KMS-11 (cell line): Measurements from ENCODE around the gene VAMP1.

Experiments used
- H2AFZ ChIP-seq: fragments of 200-600 bp; sonication (generic); 2 replicates; pipeline ENCODE4 v1.6.1; 2016; ENCODE audit warnings: antibody characterized with exemption, mixed run types, low read depth
- H3K27ac ChIP-seq: fragments of 200-600 bp; sonication (generic); 2 replicates; pipeline ENCODE4 v1.6.1; 2016; ENCODE audit warnings: mild to moderate bottlenecking, mixed run types
- H3K27me3 ChIP-seq: fragments of 200-600 bp; sonication (generic); 2 replicates; pipeline ENCODE4 v1.6.1; 2017; ENCODE audit warnings: mild to moderate bottlenecking, low read depth, mixed run types, moderate library complexity; ENCODE audit not compliant: insufficient read depth
- H3K36me3 ChIP-seq: fragments of 200-600 bp; sonication (generic); 2 replicates; pipeline ENCODE4 v1.6.1; 2017; ENCODE audit warnings: mild to moderate bottlenecking, mixed run types; ENCODE audit not compliant: insufficient read depth
- H3K4me1 ChIP-seq: fragments of 200-600 bp; sonication (generic); 2 replicates; pipeline ENCODE4 v1.6.1; 2016; ENCODE audit warnings: mild to moderate bottlenecking, low read depth, mixed run types; ENCODE audit not compliant: poor library complexity, severe bottlenecking
- H3K4me2 ChIP-seq: fragments of 200-600 bp; sonication (generic); 2 replicates; pipeline ENCODE4 v1.7.0; 2016; ENCODE audit warnings: mild to moderate bottlenecking, mixed run types
- H3K4me3 ChIP-seq: fragments of 200-600 bp; sonication (generic); IDR thresholded peaks from 2 replicates; pipeline ENCODE4 v1.6.1; 2017; ENCODE audit warnings: low read depth, low read length, mixed read lengths; ENCODE audit not compliant: insufficient read depth
- H3K79me2 ChIP-seq: fragments of 200-600 bp; sonication (generic); 2 replicates; pipeline ENCODE4 v1.6.1; 2016; ENCODE audit warnings: low read depth, mixed run types; ENCODE audit not compliant: insufficient read depth
- H3K9ac ChIP-seq: fragments of 200-600 bp; sonication (generic); 2 replicates; pipeline ENCODE4 v1.6.1; 2016; ENCODE audit warnings: mild to moderate bottlenecking, mixed run types
- H4K20me1 ChIP-seq: fragments of 200-600 bp; sonication (generic); 2 replicates; pipeline ENCODE4 v1.6.1; 2016; ENCODE audit warnings: mild to moderate bottlenecking, mixed run types; ENCODE audit not compliant: insufficient read depth
- TF ChIP-seq, protein P1 (sequence below): fragments of 200-600 bp; sonication (generic); conservative IDR thresholded peaks from 2 replicates; pipeline ENCODE4 v1.6.1; 2017; ENCODE audit warnings: low read depth, mild to moderate bottlenecking, antibody characterized with exemption, low read length, moderate library complexity, mixed read lengths

The VAMP1 gene

DNA sequence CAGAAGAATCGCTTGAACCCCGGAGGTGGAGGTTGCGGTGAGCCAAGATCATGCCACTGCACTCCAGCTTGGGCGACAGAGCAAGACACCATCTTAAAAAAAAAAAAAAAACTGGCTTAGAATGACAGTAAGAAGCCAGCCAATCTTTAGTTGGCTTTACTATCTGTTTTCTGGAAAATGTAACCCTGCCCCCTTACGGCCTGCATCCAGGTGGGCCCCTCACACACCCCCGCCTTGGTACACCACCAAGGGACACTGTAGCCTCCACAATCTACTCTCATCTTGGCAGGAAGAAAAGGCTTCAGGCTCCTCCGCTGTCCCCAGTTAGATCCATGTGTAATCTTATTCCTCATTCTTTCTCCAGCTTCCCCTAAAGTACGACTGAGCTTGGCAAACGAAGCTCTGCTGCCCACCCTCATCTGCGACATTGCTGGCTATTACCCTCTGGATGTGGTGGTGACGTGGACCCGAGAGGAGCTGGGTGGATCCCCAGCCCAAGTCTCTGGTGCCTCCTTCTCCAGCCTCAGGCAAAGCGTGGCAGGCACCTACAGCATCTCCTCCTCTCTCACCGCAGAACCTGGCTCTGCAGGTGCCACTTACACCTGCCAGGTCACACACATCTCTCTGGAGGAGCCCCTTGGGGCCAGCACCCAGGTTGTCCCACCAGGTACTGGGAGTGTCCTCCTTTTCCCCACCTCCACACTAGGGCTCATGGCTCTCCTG is 12.0 kb downstream of the VAMP1 start:
- no peak overlapping the region for H2AFZ ChIP-seq
- H3K27me3 ChIP-seq: no peaks in the 10 kb centered on the region
- H3K27ac ChIP-seq: no peak overlapping the region
- no peak overlapping the region for H3K4me2 ChIP-seq
- H3K4me3 ChIP-seq: no peak overlapping the region
- H3K9ac ChIP-seq: no peak overlapping the region
- H3K4me1 ChIP-seq: peaks cover 27% of the 10 kb centered on the region
- H3K79me2 ChIP-seq: 0 out of 2 replicates have a peak, but pooled peaks cover under 1% of the 10 kb centered on the region
- no peaks in the 10 kb centered on the region for H4K20me1 ChIP-seq
- TF ChIP-seq, protein P1, sequence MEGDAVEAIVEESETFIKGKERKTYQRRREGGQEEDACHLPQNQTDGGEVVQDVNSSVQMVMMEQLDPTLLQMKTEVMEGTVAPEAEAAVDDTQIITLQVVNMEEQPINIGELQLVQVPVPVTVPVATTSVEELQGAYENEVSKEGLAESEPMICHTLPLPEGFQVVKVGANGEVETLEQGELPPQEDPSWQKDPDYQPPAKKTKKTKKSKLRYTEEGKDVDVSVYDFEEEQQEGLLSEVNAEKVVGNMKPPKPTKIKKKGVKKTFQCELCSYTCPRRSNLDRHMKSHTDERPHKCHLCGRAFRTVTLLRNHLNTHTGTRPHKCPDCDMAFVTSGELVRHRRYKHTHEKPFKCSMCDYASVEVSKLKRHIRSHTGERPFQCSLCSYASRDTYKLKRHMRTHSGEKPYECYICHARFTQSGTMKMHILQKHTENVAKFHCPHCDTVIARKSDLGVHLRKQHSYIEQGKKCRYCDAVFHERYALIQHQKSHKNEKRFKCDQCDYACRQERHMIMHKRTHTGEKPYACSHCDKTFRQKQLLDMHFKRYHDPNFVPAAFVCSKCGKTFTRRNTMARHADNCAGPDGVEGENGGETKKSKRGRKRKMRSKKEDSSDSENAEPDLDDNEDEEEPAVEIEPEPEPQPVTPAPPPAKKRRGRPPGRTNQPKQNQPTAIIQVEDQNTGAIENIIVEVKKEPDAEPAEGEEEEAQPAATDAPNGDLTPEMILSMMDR: no peak
- H3K36me3 ChIP-seq: no peaks in the 10 kb centered on the region

DNA sequence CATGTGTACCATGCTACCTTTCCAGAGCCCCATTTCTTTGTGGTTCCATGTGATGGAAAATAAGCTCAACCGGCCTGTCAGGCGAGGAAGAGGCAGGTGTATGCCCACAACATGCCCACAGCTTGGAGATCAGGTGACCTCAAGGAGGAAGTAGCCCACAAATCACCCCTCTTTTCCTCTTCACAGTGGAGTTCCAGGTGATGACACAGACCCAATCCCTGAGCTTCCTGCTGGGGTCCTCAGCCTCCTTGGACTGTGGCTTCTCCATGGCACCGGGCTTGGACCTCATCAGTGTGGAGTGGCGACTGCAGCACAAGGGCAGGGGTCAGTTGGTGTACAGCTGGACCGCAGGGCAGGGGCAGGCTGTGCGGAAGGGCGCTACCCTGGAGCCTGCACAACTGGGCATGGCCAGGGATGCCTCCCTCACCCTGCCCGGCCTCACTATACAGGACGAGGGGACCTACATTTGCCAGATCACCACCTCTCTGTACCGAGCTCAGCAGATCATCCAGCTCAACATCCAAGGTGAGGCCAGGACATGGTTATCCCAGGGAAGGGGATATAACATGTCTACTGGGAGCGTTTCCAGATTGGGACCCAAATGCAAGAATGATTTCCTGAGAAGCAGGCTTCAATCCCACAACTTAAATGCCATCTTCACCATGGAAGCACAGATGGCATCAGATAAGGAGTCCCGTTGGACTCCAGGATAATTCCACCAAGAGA is 13.1 kb downstream of the VAMP1 start:
- Histone ChIP-seq H3K9ac (no peak overlapping the region), H3K27ac (no peak overlapping the region), H3K36me3 (no peaks in the 10 kb centered on the region), H2AFZ (no peak overlapping the region), H3K27me3 (no peaks in the 10 kb centered on the region), H3K4me1 (peaks cover 37% of the 10 kb centered on the region), H3K4me2 (no peak overlapping the region), H3K79me2 (peaks cover 11% of the 10 kb centered on the region; the same call in 1 of the 2 replicates), H4K20me1 (no peaks in the 10 kb centered on the region), H3K4me3 (no peak overlapping the region)
- TF ChIP-seq, protein P1: no peak

DNA sequence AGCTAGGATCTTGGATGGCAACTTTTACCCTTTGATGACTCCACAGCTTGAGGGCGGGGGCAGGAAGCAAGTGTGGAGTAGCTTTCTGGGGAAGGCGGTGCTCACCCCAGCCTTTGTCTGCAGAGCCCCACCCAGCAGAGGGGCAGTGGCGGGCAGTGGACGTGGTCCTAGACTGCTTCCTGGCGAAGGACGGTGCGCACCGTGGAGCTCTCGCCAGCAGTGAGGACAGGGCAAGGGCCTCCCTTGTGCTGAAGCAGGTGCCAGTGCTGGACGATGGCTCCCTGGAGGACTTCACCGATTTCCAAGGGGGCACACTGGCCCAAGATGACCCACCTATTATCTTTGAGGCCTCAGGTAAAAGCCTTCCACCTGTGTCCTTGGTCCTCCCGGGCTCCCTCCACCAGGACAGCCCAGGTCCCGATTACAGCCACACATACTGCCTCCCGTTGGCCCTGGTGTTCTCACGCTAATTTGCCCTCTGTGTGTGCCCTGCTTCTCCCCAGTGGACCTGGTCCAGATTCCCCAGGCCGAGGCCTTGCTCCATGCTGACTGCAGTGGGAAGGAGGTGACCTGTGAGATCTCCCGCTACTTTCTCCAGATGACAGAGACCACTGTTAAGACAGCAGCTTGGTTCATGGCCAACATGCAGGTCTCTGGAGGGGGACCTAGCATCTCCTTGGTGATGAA is 17.4 kb downstream of the VAMP1 start:
- no peak overlapping the region; the same call in 1 of the 2 replicates for H2AFZ ChIP-seq
- no peak overlapping the region for H3K4me3 ChIP-seq

DNA sequence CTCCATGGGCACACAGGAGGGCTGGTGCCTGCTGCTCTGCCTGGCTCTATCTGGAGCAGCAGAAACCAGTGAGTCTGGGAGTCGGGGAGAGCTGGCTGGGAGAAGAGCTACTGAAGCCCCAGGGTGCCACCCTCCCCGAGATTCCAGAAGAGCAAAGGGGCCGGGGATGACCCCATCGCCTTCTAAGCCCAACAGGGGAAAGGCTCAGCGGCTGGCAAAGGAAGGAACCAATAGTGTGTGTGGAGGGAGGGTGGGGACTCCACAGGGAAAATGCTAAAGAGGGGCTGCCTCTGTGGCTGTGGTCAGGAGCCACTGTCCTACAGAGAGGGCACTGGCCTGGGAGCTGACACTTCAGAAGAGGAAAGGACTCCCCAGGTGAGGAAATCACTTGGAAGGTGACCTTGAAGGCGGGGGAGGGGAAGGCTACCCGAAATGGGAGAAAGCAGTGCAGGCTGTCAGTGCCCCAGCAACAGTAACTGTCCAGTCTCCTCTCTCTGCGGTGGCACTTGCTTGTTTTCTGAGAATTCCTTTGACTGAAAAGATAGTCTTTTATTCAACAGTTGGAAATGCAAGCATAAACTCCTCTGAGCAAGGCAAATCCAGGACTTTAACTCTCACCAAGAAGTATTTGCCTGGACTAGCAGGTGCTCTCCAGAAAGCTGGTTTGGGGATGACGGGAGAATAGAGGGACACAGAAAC is 18.1 kb downstream of the VAMP1 start:
- H3K9ac ChIP-seq: peak overlapping the region; percentile 97

More for the DNA sequence above, 17.4 kb downstream of the VAMP1 start:
- H3K27ac ChIP-seq: peak overlapping the region; percentile 92
- peaks cover 24% of the 10 kb centered on the region for H3K4me1 ChIP-seq
- peaks cover 12% of the 10 kb centered on the region; the same call in 1 of the 2 replicates for H3K79me2 ChIP-seq
- H3K27me3 ChIP-seq: no peaks in the 10 kb centered on the region
- TF ChIP-seq, protein P1: no peak
- H4K20me1 ChIP-seq: no peaks in the 10 kb centered on the region
- peak overlapping the region; percentile 97 for H3K9ac ChIP-seq
- no peaks in the 10 kb centered on the region for H3K36me3 ChIP-seq
- peak overlapping the region; percentile 55 for H3K4me2 ChIP-seq

More for the DNA sequence above, 18.1 kb downstream of the VAMP1 start:
- Histone ChIP-seq H2AFZ (peak overlapping the region; percentile 48), H4K20me1 (no peaks in the 10 kb centered on the region), H3K4me2 (peak overlapping the region; percentile 55), H3K27ac (peak overlapping the region; percentile 92), H3K4me3 (no peak overlapping the region), H3K27me3 (no peaks in the 10 kb centered on the region), H3K36me3 (no peaks in the 10 kb centered on the region), H3K79me2 (peaks cover 12% of the 10 kb centered on the region; the same call in 1 of the 2 replicates), H3K4me1 (peaks cover 31% of the 10 kb centered on the region)
- TF ChIP-seq, protein P1: no peak
